ENCODE results near the gene BORCS6.

The BORCS6 gene

DNA sequence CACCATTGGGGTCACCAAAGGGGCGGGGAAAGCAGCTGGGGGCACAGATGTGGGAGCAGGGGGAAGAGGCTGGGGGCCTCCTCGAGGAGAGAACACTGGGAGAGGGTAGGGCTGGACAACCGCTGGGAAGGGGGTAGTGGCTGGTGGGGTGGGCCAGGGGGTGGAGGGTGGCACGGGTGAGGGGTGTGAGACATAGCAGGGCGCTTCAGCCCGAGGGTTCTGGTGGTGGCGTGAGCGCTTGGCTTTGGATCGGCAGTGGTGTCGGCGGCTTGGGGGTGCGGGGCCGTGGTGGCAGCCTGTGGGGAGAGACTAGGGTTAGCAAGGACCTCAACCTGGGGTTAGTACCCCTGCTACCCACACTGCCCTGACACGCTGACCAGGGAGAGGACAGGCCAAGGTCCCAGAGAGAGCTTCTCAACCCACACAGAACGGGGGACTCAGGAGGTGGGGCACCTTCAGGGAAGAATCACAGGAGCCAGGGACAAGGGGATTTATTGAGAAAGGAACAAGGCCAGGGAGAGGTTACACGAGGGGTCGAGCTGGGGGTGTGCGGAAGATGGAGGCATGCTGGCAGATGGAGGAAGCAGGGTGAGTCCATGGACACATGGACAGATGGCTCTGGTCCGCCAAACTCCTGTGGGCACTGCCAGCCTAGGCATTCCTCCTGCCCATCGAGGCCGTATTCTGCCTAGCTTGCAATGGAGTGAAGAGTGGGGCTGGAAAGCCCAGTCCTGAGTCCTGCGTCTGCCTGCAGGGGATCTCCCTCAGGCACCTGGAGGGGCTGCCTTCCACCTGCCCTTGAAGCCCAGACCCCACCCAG, 46.2 kb downstream of the BORCS6 start:
- Histone ChIP-seq H3K9me3 (ENCODE audit: control insufficient read depth, insufficient read depth, low read depth, low read length) (no peaks in the 10 kb centered on the region), H3K27me3 (ENCODE audit: control insufficient read depth, insufficient read depth, low read length) (no peaks in the 10 kb centered on the region), H3K4me3 (ENCODE audit: low read depth, low read length) (no peak overlapping the region), H3K27ac (ENCODE audit: low read depth, low read length) (no peak overlapping the region), H3K4me1 (ENCODE audit: control insufficient read depth, insufficient read depth, low read length) (no peaks in the 10 kb centered on the region), H3K9ac (ENCODE audit: low read length) (no peak overlapping the region), H3K36me3 (ENCODE audit: control insufficient read depth, insufficient read depth, low read length) (peaks cover 79% of the 10 kb centered on the region)

- Histone ChIP-seq H3K9me3 (ENCODE audit: control insufficient read depth, insufficient read depth, low read depth, low read length) (no peaks in the 10 kb centered on the region), H3K4me1 (ENCODE audit: control insufficient read depth, insufficient read depth, low read length) (no peaks in the 10 kb centered on the region), H3K27ac (ENCODE audit: low read depth, low read length) (no peak overlapping the region), H3K36me3 (ENCODE audit: control insufficient read depth, insufficient read depth, low read length) (peaks cover 71% of the 10 kb centered on the region), H3K27me3 (ENCODE audit: control insufficient read depth, insufficient read depth, low read length) (no peaks in the 10 kb centered on the region; the same call in 1 of the 2 replicates), H3K4me3 (ENCODE audit: low read depth, low read length) (no peak overlapping the region), H3K9ac (ENCODE audit: low read length) (no peak overlapping the region)
These were observed 46.9 kb downstream of the BORCS6 start for GRCh38 chr17:8142887-8143580.

DNA sequence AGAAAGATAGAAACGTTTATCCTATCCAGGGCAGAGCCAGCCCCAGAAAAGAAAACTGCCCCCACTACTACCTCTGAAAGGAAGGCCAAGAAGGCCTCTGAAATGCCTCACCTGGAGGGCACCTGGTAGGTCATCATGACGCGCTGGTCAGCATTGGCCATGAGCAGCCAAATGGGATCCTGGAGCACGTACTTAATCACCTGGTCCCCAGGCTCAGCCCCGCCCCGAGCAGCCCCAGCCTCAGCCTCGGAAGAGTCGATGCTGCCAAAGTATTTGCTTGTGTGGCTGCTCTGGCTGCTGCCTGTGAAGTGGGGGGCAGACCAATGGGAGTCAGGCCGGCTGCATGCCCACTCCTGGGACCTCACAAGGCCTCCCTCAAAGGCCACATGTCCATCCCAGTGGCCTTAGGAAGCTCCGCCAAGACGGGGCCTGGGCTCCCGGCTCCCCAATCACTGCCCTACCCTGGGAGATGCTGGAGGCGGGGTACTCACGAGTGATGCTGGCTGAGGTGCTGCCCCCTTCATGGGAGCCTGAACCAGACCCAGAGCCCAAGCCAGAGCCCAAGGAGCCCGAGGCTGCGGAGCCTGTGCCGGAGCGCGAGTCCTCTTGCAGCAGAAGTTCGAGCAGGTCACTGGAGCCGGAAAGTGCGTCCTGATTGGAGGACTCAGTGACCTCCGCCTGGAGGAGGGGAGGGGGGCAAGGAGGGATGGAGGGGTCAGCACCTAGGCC, 47.7 kb downstream of the BORCS6 start:
- Histone ChIP-seq H3K4me1 (ENCODE audit: control insufficient read depth, insufficient read depth, low read length) (peaks cover 4% of the 10 kb centered on the region; the same call in 1 of the 2 replicates), H3K9ac (ENCODE audit: low read length) (no peak overlapping the region), H3K27me3 (ENCODE audit: control insufficient read depth, insufficient read depth, low read length) (peaks cover 6% of the 10 kb centered on the region), H3K9me3 (ENCODE audit: control insufficient read depth, insufficient read depth, low read depth, low read length) (no peaks in the 10 kb centered on the region), H3K27ac (ENCODE audit: low read depth, low read length) (no peak overlapping the region), H3K36me3 (ENCODE audit: control insufficient read depth, insufficient read depth, low read length) (peaks cover 64% of the 10 kb centered on the region), H3K4me3 (ENCODE audit: low read depth, low read length) (no peak overlapping the region)

DNA sequence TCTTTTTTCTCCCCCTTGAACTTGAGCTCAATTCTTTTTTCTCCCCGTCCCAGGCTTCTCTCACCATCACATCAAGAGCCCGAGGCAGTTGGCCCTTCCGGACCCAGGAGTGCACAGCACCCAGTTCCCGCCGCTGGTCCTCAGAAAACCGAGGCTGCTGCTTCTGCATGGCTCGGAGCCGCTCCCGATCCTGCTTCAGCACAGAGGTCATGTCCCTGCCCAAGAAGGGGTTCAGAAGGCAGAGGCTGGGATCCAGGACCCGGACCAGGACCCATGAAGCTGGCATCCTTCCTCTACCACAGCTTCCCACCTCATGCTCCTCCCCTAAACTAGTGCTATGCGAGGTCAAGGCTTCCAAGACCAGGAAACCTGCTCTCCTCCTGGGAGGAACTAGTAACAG, 48.2 kb downstream of the BORCS6 start:
- H3K27ac ChIP-seq (ENCODE audit: low read depth, low read length) = no peak overlapping the region
- H3K27me3 ChIP-seq (ENCODE audit: control insufficient read depth, insufficient read depth, low read length) = peaks cover 10% of the 10 kb centered on the region
- H3K36me3 ChIP-seq (ENCODE audit: control insufficient read depth, insufficient read depth, low read length) = peaks cover 58% of the 10 kb centered on the region
- no peak overlapping the region for H3K9ac ChIP-seq (ENCODE audit: low read length)
- no peak overlapping the region for H3K4me3 ChIP-seq (ENCODE audit: low read depth, low read length)
- H3K9me3 ChIP-seq (ENCODE audit: control insufficient read depth, insufficient read depth, low read depth, low read length) = no peaks in the 10 kb centered on the region
- H3K4me1 ChIP-seq (ENCODE audit: control insufficient read depth, insufficient read depth, low read length) = peaks cover 4% of the 10 kb centered on the region; the same call in 1 of the 2 replicates

DNA sequence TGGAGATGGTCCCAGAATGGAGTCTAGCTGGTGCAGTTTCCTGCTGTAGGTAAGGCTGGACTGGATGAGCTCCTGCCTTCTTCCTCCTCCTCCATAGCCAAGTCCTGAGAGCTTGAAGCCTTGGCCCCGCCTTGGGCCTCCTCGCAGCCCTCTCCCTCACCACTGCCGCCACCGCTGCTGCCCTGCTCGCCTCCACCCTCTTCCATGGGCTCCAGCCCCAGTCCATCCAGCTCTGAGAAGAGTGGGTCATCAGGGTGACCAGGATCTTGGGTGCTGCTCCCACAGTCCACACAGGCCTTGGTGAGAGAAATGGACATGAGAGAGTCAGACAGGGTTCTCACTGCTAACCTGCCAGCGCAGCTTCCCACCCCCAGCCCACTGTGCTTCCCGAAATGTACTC, 48.9 kb downstream of the BORCS6 start:
- peaks cover 4% of the 10 kb centered on the region; the same call in 1 of the 2 replicates for H3K4me1 ChIP-seq (ENCODE audit: control insufficient read depth, insufficient read depth, low read length)
- H3K27me3 ChIP-seq (ENCODE audit: control insufficient read depth, insufficient read depth, low read length) = peaks cover 14% of the 10 kb centered on the region
- no peak overlapping the region for H3K9ac ChIP-seq (ENCODE audit: low read length)
- peaks cover 52% of the 10 kb centered on the region for H3K36me3 ChIP-seq (ENCODE audit: control insufficient read depth, insufficient read depth, low read length)
- no peak overlapping the region for H3K4me3 ChIP-seq (ENCODE audit: low read depth, low read length)
- H3K27ac ChIP-seq (ENCODE audit: low read depth, low read length) = no peak overlapping the region
- no peaks in the 10 kb centered on the region for H3K9me3 ChIP-seq (ENCODE audit: control insufficient read depth, insufficient read depth, low read depth, low read length)

DNA sequence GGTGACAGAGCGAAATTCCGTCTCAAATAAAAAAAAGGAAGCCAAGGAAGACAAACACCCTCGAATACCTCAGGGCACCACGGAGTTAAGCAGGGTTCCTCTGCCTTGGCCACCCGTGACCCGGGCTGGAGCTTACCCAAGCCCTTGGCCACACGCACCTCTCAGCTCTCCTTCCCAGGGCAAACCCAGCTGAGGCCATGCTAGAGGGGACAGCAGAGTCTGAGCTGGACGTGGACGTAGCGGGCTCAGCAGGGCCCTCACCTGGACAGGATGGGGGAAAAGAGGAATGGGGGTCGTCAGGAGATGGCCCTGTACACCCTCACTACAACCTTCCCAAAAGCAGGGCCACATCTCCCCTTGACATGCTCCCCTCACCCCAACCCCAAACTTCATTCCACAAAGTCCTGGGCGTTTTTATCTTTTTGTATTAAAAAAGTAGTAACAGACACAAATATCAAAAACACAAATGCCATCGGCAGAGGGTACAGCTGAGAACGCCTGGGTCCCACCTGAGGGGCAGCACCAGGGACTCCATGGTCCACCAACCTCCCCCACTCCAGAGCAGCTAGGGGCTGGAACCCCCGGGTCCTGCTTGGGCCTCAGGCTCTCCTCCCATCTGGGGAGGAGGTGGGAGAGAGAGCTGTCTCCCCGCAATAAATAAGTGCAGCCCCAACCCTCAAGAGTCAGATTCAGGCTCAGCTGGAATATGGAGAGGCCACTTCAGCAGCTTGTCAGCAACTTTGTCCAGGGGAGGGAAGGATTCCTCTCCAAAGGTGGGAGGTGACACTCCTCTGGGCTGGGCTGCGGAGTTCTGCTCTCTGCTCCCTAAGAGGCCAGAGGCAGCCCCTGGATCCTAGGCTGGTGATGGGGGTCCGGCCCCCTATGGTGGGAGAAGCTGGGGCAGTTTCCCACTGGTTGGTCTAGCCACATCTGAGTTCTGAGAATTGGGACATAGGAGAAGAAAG, 49.6 kb downstream of the BORCS6 start:
- no peak overlapping the region for H3K9ac ChIP-seq (ENCODE audit: low read length)
- no peak overlapping the region for H3K4me3 ChIP-seq (ENCODE audit: low read depth, low read length)
- peaks cover 4% of the 10 kb centered on the region; the same call in 1 of the 2 replicates for H3K4me1 ChIP-seq (ENCODE audit: control insufficient read depth, insufficient read depth, low read length)
- H3K36me3 ChIP-seq (ENCODE audit: control insufficient read depth, insufficient read depth, low read length) = peaks cover 45% of the 10 kb centered on the region
- H3K9me3 ChIP-seq (ENCODE audit: control insufficient read depth, insufficient read depth, low read depth, low read length) = no peaks in the 10 kb centered on the region
- no peak overlapping the region for H3K27ac ChIP-seq (ENCODE audit: low read depth, low read length)
- H3K27me3 ChIP-seq (ENCODE audit: control insufficient read depth, insufficient read depth, low read length) = peaks cover 14% of the 10 kb centered on the region

GRCh38 chr17:8138672-8139371, 51.2 kb downstream of the BORCS6 start:
- Histone ChIP-seq H3K9me3 (ENCODE audit: control insufficient read depth, insufficient read depth, low read depth, low read length) (no peaks in the 10 kb centered on the region), H3K4me3 (ENCODE audit: low read depth, low read length) (peak overlapping the region; percentile 82), H3K27ac (ENCODE audit: low read depth, low read length) (no peak overlapping the region)

GRCh38 chr17:8138374-8138671, 51.7 kb downstream of the BORCS6 start:
- no peaks in the 10 kb centered on the region for H3K9me3 ChIP-seq (ENCODE audit: control insufficient read depth, insufficient read depth, low read depth, low read length)
- H3K36me3 ChIP-seq (ENCODE audit: control insufficient read depth, insufficient read depth, low read length) = peaks cover 29% of the 10 kb centered on the region
- peaks cover 9% of the 10 kb centered on the region for H3K4me1 ChIP-seq (ENCODE audit: control insufficient read depth, insufficient read depth, low read length)
- peak overlapping the region; percentile 82 for H3K4me3 ChIP-seq (ENCODE audit: low read depth, low read length)
- peak overlapping the region; percentile 7 for H3K9ac ChIP-seq (ENCODE audit: low read length)
- H3K27me3 ChIP-seq (ENCODE audit: control insufficient read depth, insufficient read depth, low read length) = peaks cover 14% of the 10 kb centered on the region
- no peak overlapping the region for H3K27ac ChIP-seq (ENCODE audit: low read depth, low read length)

More at GRCh38 chr17:8138672-8139371, 51.2 kb downstream of the BORCS6 start:
- Histone ChIP-seq H3K4me1 (ENCODE audit: control insufficient read depth, insufficient read depth, low read length) (peaks cover 6% of the 10 kb centered on the region), H3K27me3 (ENCODE audit: control insufficient read depth, insufficient read depth, low read length) (peaks cover 14% of the 10 kb centered on the region), H3K9ac (ENCODE audit: low read length) (peak overlapping the region; percentile 71), H3K36me3 (ENCODE audit: control insufficient read depth, insufficient read depth, low read length) (peaks cover 32% of the 10 kb centered on the region)
